ENCODE measurements around the gene MAPK14. TPM values are rescaled to one million over a fixed set of nuclear protein-coding genes. Genes with fewer than 3 reads are reported as not detected.
A peak's percentile ranks its signal among the peaks of the same experiment; 100 is the strongest.

The MAPK14 gene
- total and polyA plus RNA-seq, 2 of the 4 experiments (the other 2 are of a cell fraction): 28.4 to 74.4 TPM

GRCh38 chr6:36028877-36029324 lies 1.3 kb downstream of the MAPK14 start:
- POLR2A ChIA-PET (ENCODE audit: unreplicated experiment): interaction anchor here (0.6 kb wide), 1 partner anchor 261 kb away, joined by 13 read pairs; no protein-coding TSS in a partner anchor
- WGBS, 2 experiments (ENCODE audit: extremely low coverage in 2 of 2, insufficient read length in 1 of 2): no CpG with 5 or more reads among the region's 13 CpGs
- H3K9me3 ChIP-seq (ENCODE audit: control insufficient read depth, insufficient read depth, low read length): no peaks in the 10 kb centered on the region
- H3K14ac ChIP-seq (replicated peaks; ENCODE audit: low read depth, low read length): peak overlapping the region; percentile 41
- H2BK5ac ChIP-seq (ENCODE audit: low read depth, low read length, poor library complexity, severe bottlenecking): peak overlapping the region; percentile 93
- H4K5ac ChIP-seq (ENCODE audit: low read depth, low read length): peak overlapping the region; percentile 73; the same call in 1 of the 2 replicates
- TF ChIP-seq CEBPB (IDR thresholded peaks at IDR 0.05; ENCODE audit: low read depth, low read length): 0 out of 2 replicates have a peak, but pooled peaks have one; percentile 0
- no peak for TF ChIP-seq USF2 (IDR thresholded peaks at IDR 0.05; ENCODE audit: low read depth, low read length)
- H3K27me3 ChIP-seq (ENCODE audit: control insufficient read depth, insufficient read depth, low read length): no peaks in the 10 kb centered on the region
- H3K9ac ChIP-seq (ENCODE audit: low read depth, low read length): peak overlapping the region; percentile 98
- H3K18ac ChIP-seq (ENCODE audit: low read depth, low read length): peak overlapping the region; percentile 84
- DNase-seq: peak; percentile 77
- no peak overlapping the region for H2AFZ ChIP-seq (replicated peaks; ENCODE audit: low read length, poor library complexity)
- peaks cover 9% of the 10 kb centered on the region for H3K4me1 ChIP-seq (ENCODE audit: control insufficient read depth, insufficient read depth, low read length)
- H4K8ac ChIP-seq (ENCODE audit: low read depth in 2 of 2, low read length in 2 of 2): peak overlapping the region in 1 of 2 experiments; percentile 38; a peak in 2 of 4 replicates
- H3K9me1 ChIP-seq (ENCODE audit: insufficient read depth, low read length): peaks cover 8% of the 10 kb centered on the region; the same call in 1 of the 2 replicates
- H4K20me1 ChIP-seq (ENCODE audit: insufficient read depth, low read length): peaks cover 40% of the 10 kb centered on the region
- H3K4ac ChIP-seq (ENCODE audit: low read depth, low read length): peak overlapping the region; percentile 16; the same call in 1 of the 2 replicates
- H2BK120ac ChIP-seq (ENCODE audit: low read depth, low read length): no peak overlapping the region; the same call in 1 of the 2 replicates
- H3K4me2 ChIP-seq (ENCODE audit: low read depth, low read length): peak overlapping the region; percentile 83
- peak overlapping the region; percentile 25; the same call in 1 of the 2 replicates for H3K23ac ChIP-seq (ENCODE audit: low read depth, low read length)
- H4K91ac ChIP-seq (ENCODE audit: insufficient read depth, low read depth, low read length): 0 out of 2 replicates have a peak overlapping the region, but pooled peaks have one; percentile 1
- H2BK20ac ChIP-seq (ENCODE audit: low read depth, low read length): no peak overlapping the region
- ATAC-seq (ENCODE audit: low read depth): no peak
- in situ Hi-C loops (cut with MboI; ENCODE audit: low sequenced_read_pairs): loop anchor here (5.0 to 10.0 kb wide), 2 partner anchors 68 to 166 kb away; partner anchors contain the start of gene BRPF3
- H3K56ac ChIP-seq (ENCODE audit: extremely low read depth, insufficient read depth, low read length): peak overlapping the region; percentile 64
- 0 out of 2 replicates have a peak overlapping the region, but pooled peaks have one; percentile 8 for H2AK5ac ChIP-seq (ENCODE audit: low read depth, low read length)
- H3K27ac ChIP-seq (ENCODE audit: insufficient read depth, low read length): peak overlapping the region; percentile 94
- no peaks in the 10 kb centered on the region for H3K36me3 ChIP-seq (ENCODE audit: control insufficient read depth, insufficient read depth, low read length)
- BruUV-seq (replicated peaks): TSS peak; percentile 26
- dilution Hi-C loops (cut with HindIII; ENCODE audit: low sequenced_read_pairs, unreplicated experiment): no loop called here
- CTCF ChIA-PET: interaction anchor here (0.6 to 4.1 kb wide), 5 partner anchors 25 to 356 kb away, joined by 3 to 28 read pairs (median 6); no protein-coding TSS in a partner anchor
- intact Hi-C loops (cut with micrococcal nuclease): loop anchor here (5.0 kb wide), 1 partner anchor 38 kb away; no protein-coding TSS in a partner anchor
- H2BK15ac ChIP-seq (ENCODE audit: low read depth, low read length): no peak overlapping the region
- no peak overlapping the region for H2AK9ac ChIP-seq (replicated peaks; ENCODE audit: low read depth, low read length, poor library complexity)
- H3K79me1 ChIP-seq (ENCODE audit: low read depth in 1 of 2, low read length in 2 of 2): peaks cover 1 to 17% of the 10 kb centered on the region in 2 experiments
- H3K4me3 ChIP-seq (ENCODE audit: insufficient read depth, low read depth, low read length): peak overlapping the region; percentile 65
